ENCODE data around the gene SPOUT1.

GRCh38 chr9:128829477-128830251 lies at the start of gene SPOUT1:
- no peak for TF ChIP-seq CTCF (conservative IDR thresholded peaks at IDR 0.05; ENCODE audit: low read depth, low read length)
- TF ChIP-seq EZH2 (IDR thresholded peaks at IDR 0.05; ENCODE audit: borderline replicate concordance, low read depth, low read length, poor library complexity, severe bottlenecking) = no peak
